KOPT-K1 (cell line): Measurements from ENCODE around the gene YIPF2.

Experiments used
- H3K27ac ChIP-seq: fragments of 200-600 bp; sonication (generic); 2 replicates; pipeline ENCODE4 v1.5.1; 2016; ENCODE audit warnings: antibody characterized with exemption, mild to moderate bottlenecking, low read depth, low read length; ENCODE audit not compliant: poor library complexity, severe bottlenecking
- H3K36me3 ChIP-seq: fragments of 200-600 bp; sonication (generic); 2 replicates; pipeline ENCODE4 v1.5.1; 2017; ENCODE audit warnings: antibody characterized with exemption, mild to moderate bottlenecking, low read length, moderate library complexity; ENCODE audit not compliant: insufficient read depth
- H3K9me3 ChIP-seq: fragments of 200-600 bp; sonication (generic); 2 replicates; pipeline ENCODE4 v1.5.1; 2017; ENCODE audit warnings: antibody characterized with exemption, low read length, mild to moderate bottlenecking; ENCODE audit not compliant: insufficient read depth, poor library complexity, severe bottlenecking

Gene YIPF2

DNA sequence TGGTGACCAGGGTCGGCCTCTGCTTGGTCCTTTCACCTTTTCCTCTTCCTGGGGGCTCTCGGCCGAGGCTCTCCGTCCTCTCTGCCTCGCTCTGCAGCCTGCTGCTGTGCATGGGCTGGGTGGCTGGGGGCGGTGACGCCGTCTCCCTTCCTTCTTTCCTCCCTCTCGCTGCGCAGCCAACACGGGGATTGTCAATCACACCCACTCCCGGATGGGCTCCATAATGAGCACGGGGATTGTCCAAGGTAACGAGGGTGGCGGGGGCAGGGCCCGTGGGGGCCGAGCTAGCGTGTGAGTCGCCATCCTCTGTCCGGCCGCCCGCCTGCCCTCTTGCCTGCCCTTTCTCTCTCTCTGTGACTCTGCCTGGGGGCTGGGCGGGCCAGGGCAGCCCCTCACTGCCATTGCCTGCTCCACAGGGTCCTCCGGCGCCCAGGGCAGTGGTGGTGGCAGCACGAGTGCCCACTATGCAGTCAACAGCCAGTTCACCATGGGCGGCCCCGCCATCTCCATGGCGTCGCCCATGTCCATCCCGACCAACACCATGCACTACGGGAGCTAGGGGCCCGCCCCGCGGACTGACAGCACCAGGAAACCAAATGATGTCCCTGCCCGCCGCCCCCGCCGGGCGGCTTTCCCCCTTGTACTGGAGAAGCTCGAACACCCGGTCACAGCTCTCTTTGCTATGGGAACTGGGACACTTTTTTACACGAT, 7.1 kb downstream of the YIPF2 start:
- peaks cover 71% of the 10 kb centered on the region for H3K36me3 ChIP-seq
- no peak overlapping the region for H3K27ac ChIP-seq
- H3K9me3 ChIP-seq = no peaks in the 10 kb centered on the region

DNA sequence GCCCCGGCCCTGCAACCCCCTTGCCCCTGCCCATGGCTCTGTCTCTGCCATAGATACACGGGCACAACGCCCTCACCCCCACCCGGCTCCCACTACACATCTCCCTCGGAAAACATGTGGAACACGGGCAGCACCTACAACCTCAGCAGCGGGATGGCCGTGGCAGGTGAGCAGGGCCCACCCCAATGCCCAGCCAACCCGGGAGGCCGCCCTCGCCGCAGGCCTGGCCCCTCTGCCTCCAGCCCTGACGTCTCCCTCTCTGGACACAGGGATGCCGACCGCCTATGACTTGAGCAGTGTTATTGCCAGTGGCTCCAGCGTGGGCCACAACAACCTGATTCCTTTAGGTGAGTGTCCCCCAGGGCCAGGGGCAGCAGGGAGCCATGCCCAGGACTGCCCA, 7.7 kb downstream of the YIPF2 start:
- H3K9me3 ChIP-seq = no peaks in the 10 kb centered on the region
- peaks cover 71% of the 10 kb centered on the region for H3K36me3 ChIP-seq
- H3K27ac ChIP-seq = no peak overlapping the region

- Histone ChIP-seq H3K9me3 (no peaks in the 10 kb centered on the region), H3K36me3 (peaks cover 68% of the 10 kb centered on the region), H3K27ac (no peak overlapping the region)
Observed at GRCh38 chr19:10920288-10920655, 8.2 kb downstream of the YIPF2 start.

DNA sequence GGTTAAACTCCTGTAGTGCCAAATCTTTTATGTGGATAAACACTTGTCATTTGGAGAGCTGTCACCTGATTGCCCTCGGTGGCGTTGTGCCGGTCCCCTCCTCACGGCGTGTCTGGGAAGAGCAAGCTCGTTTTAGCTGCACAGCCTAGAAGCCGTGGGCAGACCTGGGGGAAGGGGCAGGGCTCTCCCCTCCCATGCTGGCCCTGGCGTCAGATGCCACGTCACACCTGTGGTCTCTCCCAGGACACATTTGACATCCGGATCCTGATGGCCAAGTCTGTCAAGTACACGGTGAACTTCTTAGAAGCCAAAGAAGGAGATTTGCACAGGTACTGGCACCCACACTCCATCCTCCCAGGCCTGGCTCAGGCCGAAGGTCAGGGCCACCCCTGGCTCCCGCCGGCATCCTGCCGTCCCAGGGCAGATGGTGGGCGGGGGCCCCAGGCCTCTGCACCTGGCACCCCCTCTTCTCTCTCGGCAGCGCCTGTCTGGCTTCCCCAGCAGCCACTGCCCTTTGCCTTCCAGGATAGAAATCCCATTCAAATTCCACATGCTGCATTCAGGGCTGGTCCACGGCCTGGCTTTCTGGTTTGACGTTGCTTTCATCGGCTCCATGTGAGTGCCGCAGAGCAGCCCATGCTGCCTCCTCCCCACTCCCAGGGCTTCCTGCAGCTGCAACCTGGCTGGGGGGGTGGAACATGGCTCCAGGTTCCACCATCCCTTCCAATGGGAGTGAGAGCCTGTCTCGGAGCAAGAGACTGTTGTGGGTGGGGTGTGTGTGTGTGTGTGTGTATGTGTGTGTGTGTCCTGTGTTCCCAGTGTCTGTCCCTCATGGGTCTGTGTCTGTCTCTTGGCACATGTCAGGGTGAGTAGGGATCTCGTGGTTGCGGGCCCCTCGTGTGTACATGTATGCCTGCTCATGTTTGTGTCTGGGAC, 8.8 kb downstream of the YIPF2 start:
- Histone ChIP-seq H3K36me3 (peaks cover 69% of the 10 kb centered on the region), H3K9me3 (no peaks in the 10 kb centered on the region), H3K27ac (no peak overlapping the region)

- peaks cover 68% of the 10 kb centered on the region for H3K36me3 ChIP-seq
- H3K9me3 ChIP-seq = no peaks in the 10 kb centered on the region
- no peak overlapping the region for H3K27ac ChIP-seq
Observed at GRCh38 chr19:10918359-10918758, 10.1 kb downstream of the YIPF2 start.

GRCh38 chr19:10916602-10917001, 11.8 kb downstream of the YIPF2 start:
- peaks cover 71% of the 10 kb centered on the region for H3K36me3 ChIP-seq
- no peaks in the 10 kb centered on the region for H3K9me3 ChIP-seq
- H3K27ac ChIP-seq = no peak overlapping the region

DNA sequence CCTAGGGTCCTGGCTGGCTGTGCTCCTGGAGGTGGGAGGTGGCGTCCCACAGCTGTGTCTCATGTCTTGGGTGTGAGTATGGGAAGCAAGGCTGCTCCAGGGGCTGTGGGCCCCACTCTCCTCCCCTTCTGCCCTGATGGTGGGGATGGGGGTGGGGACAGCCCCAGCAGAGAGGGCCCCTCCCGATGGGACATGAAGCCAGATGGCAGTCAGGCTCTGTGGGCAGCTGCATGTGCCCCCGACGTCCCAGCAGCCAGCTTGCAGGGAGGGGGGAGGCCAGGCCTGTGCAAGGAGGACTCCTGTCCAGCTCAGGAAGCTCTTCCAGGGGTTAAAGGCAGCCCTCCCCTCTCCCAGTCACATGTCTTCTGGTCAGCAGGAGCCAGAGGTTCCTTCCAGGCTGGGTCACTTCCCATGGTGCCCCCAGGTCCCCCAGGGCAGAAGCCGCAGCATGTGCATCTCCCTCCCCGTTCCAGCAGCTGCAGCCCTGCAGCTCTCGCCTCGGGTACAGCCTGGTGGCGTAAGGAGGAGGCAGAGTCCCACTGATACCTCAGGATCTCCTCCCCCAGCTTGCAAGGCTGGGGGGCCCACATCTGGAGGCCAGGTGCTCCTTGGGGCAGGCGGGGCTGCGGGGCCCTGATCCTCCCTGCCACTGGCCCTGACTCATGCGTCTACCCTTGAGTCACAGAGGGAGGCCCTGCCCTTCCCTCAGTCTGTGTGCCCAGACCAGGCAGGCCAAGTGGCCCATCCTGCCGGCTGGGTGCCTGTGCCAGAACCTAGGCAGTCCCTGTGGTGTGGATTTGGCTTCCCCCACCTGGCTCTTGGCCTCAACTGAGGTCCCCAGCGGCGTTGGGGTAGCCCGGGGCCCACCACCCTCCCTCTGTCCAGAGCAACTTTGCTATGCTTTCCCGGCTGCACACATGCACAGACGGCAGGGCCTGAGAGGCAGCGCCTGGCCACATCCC, 13.0 kb downstream of the YIPF2 start:
- no peak overlapping the region for H3K27ac ChIP-seq
- H3K36me3 ChIP-seq = peaks cover 68% of the 10 kb centered on the region
- H3K9me3 ChIP-seq = no peaks in the 10 kb centered on the region

GRCh38 chr19:10913716-10914340, 14.6 kb downstream of the YIPF2 start:
- Histone ChIP-seq H3K27ac (no peak overlapping the region), H3K9me3 (no peaks in the 10 kb centered on the region), H3K36me3 (peaks cover 66% of the 10 kb centered on the region; the same call in 1 of the 2 replicates)

- Histone ChIP-seq H3K9me3 (no peaks in the 10 kb centered on the region), H3K27ac (no peak overlapping the region), H3K36me3 (peaks cover 68% of the 10 kb centered on the region)
Observed at GRCh38 chr19:10912619-10913018, 15.8 kb downstream of the YIPF2 start.

- Histone ChIP-seq H3K9me3 (no peaks in the 10 kb centered on the region), H3K27ac (no peak overlapping the region), H3K36me3 (peaks cover 72% of the 10 kb centered on the region)
Observed at GRCh38 chr19:10911579-10912363, 16.7 kb downstream of the YIPF2 start.

GRCh38 chr19:10908380-10908960, 20.0 kb downstream of the YIPF2 start:
- no peaks in the 10 kb centered on the region for H3K9me3 ChIP-seq
- no peak overlapping the region for H3K27ac ChIP-seq
- peaks cover 57% of the 10 kb centered on the region for H3K36me3 ChIP-seq

DNA sequence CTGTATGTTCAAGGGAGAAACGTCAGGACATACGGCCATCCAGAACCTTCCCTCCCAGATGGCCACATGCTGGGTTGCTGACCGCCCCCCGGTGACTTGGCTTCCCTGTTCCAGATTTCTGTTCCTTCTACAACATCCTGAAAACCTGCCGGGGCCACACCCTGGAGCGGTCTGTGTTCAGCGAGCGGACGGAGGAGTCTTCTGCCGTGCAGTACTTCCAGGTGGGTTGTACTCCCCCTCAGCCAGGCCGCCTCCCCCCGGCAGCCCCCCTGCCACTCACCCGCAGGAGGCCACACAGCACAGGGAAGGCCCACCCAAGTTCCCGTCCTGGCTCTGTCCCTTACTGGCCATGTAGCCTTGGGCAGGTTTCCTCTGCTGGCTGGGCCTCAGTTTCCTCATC, 20.5 kb downstream of the YIPF2 start:
- Histone ChIP-seq H3K36me3 (peaks cover 51% of the 10 kb centered on the region), H3K27ac (no peak overlapping the region), H3K9me3 (peaks cover 3% of the 10 kb centered on the region)

- Histone ChIP-seq H3K9me3 (peaks cover 9% of the 10 kb centered on the region), H3K36me3 (0 out of 2 replicates have a peak, but pooled peaks cover 5% of the 10 kb centered on the region), H3K27ac (no peak overlapping the region)
Observed at GRCh38 chr19:10899151-10899653, 29.2 kb downstream of the YIPF2 start.
